ENCODE data around the gene SEZ6L2. TPM values are rescaled to one million over a fixed set of nuclear protein-coding genes. Genes with fewer than 3 reads are reported as not detected.

The SEZ6L2 gene
- total RNA-seq, 4 donors from 2014 or later = 0.66 to 5.6 (median 0.75) TPM; not detected in 1

DNA sequence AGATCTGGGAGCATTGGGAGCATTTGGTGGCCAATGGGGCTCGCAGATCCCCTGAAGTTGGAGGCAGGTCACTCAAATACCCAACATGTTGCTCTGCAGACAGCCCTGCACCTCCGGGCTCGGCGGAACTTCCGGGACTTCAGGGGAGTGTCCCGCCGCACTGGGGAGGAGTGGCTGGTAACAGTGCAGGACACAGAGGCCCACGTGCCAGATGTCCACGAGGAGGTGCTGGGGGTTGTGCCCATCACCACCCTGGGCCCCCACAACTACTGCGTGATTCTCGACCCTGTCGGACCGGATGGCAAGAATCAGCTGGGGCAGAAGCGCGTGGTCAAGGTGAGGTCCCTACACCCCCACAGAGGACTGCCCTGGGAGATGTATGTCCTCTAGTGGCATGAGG lies 62.7 kb downstream of the SEZ6L2 start:
- TF ChIP-seq, protein P1, sequence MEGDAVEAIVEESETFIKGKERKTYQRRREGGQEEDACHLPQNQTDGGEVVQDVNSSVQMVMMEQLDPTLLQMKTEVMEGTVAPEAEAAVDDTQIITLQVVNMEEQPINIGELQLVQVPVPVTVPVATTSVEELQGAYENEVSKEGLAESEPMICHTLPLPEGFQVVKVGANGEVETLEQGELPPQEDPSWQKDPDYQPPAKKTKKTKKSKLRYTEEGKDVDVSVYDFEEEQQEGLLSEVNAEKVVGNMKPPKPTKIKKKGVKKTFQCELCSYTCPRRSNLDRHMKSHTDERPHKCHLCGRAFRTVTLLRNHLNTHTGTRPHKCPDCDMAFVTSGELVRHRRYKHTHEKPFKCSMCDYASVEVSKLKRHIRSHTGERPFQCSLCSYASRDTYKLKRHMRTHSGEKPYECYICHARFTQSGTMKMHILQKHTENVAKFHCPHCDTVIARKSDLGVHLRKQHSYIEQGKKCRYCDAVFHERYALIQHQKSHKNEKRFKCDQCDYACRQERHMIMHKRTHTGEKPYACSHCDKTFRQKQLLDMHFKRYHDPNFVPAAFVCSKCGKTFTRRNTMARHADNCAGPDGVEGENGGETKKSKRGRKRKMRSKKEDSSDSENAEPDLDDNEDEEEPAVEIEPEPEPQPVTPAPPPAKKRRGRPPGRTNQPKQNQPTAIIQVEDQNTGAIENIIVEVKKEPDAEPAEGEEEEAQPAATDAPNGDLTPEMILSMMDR (IDR thresholded peaks at IDR 0.05; ENCODE audit: low read depth) = no peak

DNA sequence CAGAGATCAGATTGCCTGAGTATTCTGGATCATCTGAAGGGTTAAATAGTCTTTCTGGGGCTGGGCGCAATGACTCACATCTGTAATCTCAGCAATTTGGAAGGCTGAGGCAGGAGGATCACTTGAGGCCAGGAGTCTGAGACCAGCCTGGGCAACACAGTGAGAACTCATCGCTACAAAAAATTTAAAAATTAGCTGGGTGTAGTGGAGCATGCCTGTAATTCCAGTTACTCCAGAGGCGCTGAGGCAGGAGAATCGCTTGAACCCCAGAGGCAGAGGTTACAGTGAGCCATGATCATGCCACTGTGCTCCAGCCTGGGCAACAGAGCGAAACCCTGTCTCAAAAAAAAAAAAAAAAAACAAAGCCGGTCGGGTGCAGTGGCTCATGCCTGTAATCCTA lies 63.4 kb downstream of the SEZ6L2 start:
- TF ChIP-seq, protein P1 (IDR thresholded peaks at IDR 0.05; ENCODE audit: low read depth) = no peak

DNA sequence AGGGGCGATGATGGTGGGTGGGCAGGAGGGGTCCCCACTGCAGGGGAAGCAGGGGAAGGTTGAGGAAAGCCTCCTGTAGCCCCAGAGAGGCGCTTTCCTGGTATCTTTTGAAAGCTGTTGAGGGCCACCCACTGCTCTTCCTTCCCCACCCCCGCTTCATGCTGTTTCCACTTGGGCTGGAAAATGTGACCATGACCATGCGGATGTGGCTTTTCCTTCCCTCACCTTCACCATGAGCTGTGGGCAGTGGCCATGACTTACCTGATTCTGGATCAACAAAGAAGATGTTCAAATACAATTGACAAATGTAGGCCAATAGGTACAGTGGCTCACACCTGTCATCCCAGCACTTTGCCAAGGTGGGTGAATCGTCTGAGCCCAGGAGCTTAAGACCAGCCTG lies 65.3 kb downstream of the SEZ6L2 start:
- TF ChIP-seq, protein P1 (IDR thresholded peaks at IDR 0.05; ENCODE audit: low read depth) = no peak

DNA sequence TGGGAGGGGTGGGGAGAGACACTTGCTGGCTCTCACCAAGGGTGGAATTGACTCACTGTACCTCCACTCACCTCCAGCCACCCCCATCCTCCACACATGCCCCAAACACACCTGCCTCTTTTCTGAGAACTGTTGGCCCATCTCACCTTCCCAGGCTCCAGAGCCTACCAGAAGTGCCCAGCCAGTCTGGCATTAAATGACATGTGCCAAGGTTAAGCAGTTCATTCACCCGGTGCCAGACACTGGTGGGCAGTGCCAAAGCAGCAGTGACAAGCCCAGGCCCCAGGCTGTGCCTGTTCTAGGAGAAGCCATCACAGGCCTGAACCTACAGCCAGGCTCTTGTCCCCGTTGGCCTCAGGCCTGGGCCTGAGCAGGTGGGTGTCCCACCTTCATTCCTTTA lies 67.9 kb downstream of the SEZ6L2 start:
- TF ChIP-seq, protein P1 (IDR thresholded peaks at IDR 0.05; ENCODE audit: low read depth) = no peak

DNA sequence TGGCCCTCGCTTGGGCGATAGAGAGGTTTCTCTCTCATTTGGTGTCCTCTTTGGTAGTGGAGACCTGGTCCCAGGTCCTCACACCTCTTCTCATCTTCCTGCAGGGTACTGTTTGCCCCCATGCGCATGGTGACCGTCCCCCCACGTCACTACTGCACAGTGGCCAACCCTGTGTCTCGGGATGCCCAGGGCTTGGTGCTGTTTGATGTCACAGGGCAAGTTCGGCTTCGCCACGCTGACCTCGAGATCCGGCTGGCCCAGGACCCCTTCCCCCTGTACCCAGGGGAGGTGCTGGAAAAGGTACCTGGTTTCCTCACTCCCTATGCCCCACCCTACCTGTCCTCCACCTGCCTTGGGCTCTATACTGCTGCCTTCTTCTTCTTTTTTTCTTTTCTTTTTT lies 68.6 kb downstream of the SEZ6L2 start:
- TF ChIP-seq, protein P1 (IDR thresholded peaks at IDR 0.05; ENCODE audit: low read depth) = no peak

DNA sequence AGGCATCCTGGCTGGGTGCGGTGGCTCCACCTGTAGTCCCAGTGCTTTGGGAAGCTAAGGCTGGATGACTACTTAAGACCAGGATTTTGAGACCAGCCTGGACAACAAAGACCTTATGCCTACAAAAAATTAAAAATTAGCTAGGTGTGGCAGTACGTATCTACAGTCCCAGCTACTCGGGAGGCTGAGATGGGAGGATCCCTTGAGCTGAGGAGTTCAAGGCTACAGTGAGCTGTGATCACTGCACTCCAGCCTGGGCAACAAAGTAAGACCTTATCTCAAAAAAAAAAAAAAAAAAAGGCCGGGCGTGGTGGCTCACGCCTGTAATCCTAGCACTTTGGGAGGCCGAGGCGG lies 73.0 kb downstream of the SEZ6L2 start:
- TF ChIP-seq, protein P1 (IDR thresholded peaks at IDR 0.05; ENCODE audit: low read depth) = no peak

DNA sequence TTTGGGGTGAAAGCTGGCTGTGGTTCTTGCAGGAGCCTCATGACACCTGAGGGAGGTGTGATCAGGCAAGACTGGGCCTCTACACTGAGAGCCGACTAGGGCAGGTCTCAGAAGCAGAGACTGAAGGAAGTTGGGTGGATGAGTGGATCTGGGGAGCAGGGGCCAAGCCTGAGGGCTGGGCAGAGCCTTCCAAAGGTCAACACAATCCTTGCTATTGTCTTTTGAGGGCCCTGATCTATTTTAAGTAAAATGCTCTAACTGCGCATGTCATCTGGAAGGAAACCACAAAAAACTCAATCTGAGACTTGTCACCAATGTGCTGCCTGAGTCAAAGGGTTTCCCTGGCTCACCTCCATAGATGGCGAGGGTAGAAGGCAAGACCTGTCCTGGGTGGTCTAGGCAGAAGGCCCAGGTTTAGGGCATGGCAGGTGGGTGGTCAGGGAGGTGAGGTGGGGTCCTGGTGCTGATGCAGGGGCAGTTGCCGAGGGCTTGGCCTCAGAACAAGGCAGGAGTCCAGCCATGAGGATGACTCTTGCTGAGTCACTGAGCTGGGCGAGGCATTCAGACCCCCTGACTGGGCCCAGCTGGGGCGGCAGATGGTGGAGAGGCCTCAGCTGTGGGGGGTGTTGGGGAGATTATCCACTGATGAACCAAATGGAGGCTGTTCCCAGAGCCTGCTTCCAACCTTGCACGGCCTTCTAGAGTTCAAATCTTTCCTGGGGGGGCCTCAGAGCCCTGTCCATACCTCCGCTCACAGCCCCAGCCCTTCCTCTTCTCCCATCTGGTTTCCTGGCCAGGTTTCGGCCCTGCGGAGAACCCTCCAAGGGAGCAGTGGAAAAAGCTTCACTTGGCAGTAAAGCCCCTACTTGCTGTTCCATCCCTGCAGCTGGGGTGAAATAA lies 74.0 kb downstream of the SEZ6L2 start:
- TF ChIP-seq, protein P1 (IDR thresholded peaks at IDR 0.05; ENCODE audit: low read depth) = no peak

All from subcutaneous adipose tissue (tissue), 4 donors.